Uterus (tissue), 2 donors: ENCODE measurements around the gene LRP3.

Experiments
- POLR2A ChIP-seq, 2 donors: fragments of 450-650 bp; IDR thresholded peaks; one replicate each; pipeline ENCODE4 v1.6.1; 2016; ENCODE audit warnings: antibody characterized with exemption in 2 of 2, mild to moderate bottlenecking in 1 of 2, moderate library complexity in 1 of 2
- TF ChIP-seq, protein P1 (sequence below), 4 experiments: fragments of 200-600 bp in 2 of 4; fragments of 450-650 bp in 2 of 4; sonication (generic) in 2 of 4; IDR thresholded peaks; one replicate each; pipeline ENCODE4 v1.5.1; 2016 to 2019; ENCODE audit warnings: antibody characterized with exemption in 4 of 4, mild to moderate bottlenecking in 2 of 4, moderate library complexity in 1 of 4

DNA sequence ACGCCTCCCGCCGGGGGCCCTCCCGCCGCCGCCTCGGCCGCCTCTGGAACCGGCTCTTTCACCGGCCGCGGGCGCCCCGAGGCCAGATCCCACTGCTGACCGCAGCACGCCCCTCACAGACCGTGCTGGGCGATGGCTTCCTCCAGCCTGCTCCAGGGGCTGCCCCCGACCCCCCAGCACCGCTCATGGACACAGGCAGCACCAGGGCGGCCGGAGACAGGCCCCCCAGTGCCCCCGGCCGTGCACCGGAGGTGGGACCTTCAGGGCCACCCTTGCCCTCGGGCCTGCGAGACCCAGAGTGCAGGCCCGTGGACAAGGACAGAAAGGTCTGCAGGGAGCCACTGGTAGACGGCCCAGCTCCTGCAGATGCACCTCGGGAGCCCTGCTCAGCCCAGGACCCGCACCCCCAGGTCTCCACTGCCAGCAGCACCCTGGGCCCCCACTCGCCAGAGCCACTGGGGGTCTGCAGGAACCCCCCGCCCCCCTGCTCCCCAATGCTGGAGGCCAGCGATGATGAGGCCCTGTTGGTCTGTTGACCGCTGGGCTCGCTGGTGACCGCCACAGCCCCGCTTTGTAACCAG is 13.0 kb downstream of the LRP3 start:
- TF ChIP-seq, protein P1, sequence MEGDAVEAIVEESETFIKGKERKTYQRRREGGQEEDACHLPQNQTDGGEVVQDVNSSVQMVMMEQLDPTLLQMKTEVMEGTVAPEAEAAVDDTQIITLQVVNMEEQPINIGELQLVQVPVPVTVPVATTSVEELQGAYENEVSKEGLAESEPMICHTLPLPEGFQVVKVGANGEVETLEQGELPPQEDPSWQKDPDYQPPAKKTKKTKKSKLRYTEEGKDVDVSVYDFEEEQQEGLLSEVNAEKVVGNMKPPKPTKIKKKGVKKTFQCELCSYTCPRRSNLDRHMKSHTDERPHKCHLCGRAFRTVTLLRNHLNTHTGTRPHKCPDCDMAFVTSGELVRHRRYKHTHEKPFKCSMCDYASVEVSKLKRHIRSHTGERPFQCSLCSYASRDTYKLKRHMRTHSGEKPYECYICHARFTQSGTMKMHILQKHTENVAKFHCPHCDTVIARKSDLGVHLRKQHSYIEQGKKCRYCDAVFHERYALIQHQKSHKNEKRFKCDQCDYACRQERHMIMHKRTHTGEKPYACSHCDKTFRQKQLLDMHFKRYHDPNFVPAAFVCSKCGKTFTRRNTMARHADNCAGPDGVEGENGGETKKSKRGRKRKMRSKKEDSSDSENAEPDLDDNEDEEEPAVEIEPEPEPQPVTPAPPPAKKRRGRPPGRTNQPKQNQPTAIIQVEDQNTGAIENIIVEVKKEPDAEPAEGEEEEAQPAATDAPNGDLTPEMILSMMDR (IDR thresholded peaks at IDR 0.05): no peak
- TF ChIP-seq POLR2A (IDR thresholded peaks at IDR 0.05): no peak
